HCT116 (cell line): Measurements from ENCODE around the gene TTLL11. TPM values are rescaled to one million over a fixed set of nuclear protein-coding genes. Genes with fewer than 3 reads are reported as not detected.

Experiments used
- ATAC-seq: fragments of 200-7000 bp; cut with Tn5 transposase; 2 replicates; pipeline ENCODE4 v1.9.1; 2020; ENCODE audit warnings: mild to moderate bottlenecking, moderate library complexity
- BruUV-seq: library from RNA; stranded (reverse); fragments of 400-500 nt; replicated peaks from 2 replicates; lab custom pipeline; 2021; lab: Mats Ljungman, UMichigan
- CTCF ChIA-PET: fragments of 300-600 bp; sonication (Branson Sonifier 250); formaldehyde crosslinking; loops from one replicate; lab custom pipeline; 2021; ENCODE audit warnings: antibody characterized with exemption; lab: Charles Lee
- POLR2A ChIA-PET: fragments of 300-600, 350-600 bp; sonication (Branson Sonifier 250); formaldehyde crosslinking; loops from one replicate; lab custom pipeline; 2021; ENCODE audit warnings: antibody characterized with exemption; lab: Charles Lee
- RAD21 ChIA-PET, 2 experiments: fragments of 300-600 bp; sonication (Branson Sonifier 250); formaldehyde crosslinking; loops; one replicate each; lab custom pipeline; 2023; ENCODE audit warnings: low total read pairs in 2 of 2; ENCODE audit not compliant: uncharacterized antibody in 2 of 2, unreplicated experiment in 2 of 2, low non-redundant PET in 1 of 2; lab: Charles Lee
- DNase-seq: peaks from one replicate; pipeline ENCODE4 v3.0.0-alpha.2; 2010; ENCODE audit warnings: low read depth, low spot score
- H2AFZ ChIP-seq: fragments of 200-600 bp; shearing (Covaris generic), sonication (generic); 2 replicates; pipeline ENCODE4 v1.6.1; 2017; ENCODE audit warnings: low read depth, mixed run types, mixed read lengths, antibody characterized with exemption, low read length; ENCODE audit not compliant: poor library complexity, severe bottlenecking
- H3K27ac ChIP-seq: 2 replicates; pipeline ENCODE4 v1.5.1; 2012; ENCODE audit warnings: low read depth, low read length
- H3K27me3 ChIP-seq: fragments of 200-600 bp; sonication (generic); 2 replicates; pipeline ENCODE4 v1.6.1; 2016; ENCODE audit warnings: mixed run types, low read length, mixed read lengths; ENCODE audit not compliant: insufficient read depth
- H3K36me3 ChIP-seq, 2 experiments: fragments of 200-500 bp in 1 of 2; fragments of 200-600 bp in 1 of 2; sonication (Bioruptor generic) in 1 of 2; sonication (generic) in 1 of 2; 2 replicates each; pipeline versions ENCODE4 v1.5.1 to v1.6.1; 2014 to 2016; ENCODE audit warnings: low read length in 2 of 2, inconsistent platforms in 1 of 2, mixed read lengths in 1 of 2, mixed run types in 1 of 2; ENCODE audit not compliant: insufficient read depth in 2 of 2, control insufficient read depth in 1 of 2
- H3K4me1 ChIP-seq, 2 experiments: fragments of 200-600 bp in 1 of 2; sonication (generic) in 1 of 2; 2 replicates each; pipeline versions ENCODE4 v1.5.1 to v1.6.1; 2012 to 2017; ENCODE audit warnings: low read length in 2 of 2, inconsistent platforms in 1 of 2, mild to moderate bottlenecking in 1 of 2, mixed read lengths in 1 of 2, mixed run types in 1 of 2, moderate library complexity in 1 of 2; ENCODE audit not compliant: insufficient read depth in 2 of 2, control insufficient read depth in 1 of 2
- H3K4me2 ChIP-seq: fragments of 200-600 bp; sonication (generic); 2 replicates; pipeline ENCODE4 v1.6.1; 2017; ENCODE audit warnings: mixed run types, low read length, mixed read lengths
- H3K4me3 ChIP-seq, 2 experiments: fragments of 200-600 bp in 1 of 2; sonication (generic) in 1 of 2; replicated peaks in 1 of 2; 2 replicates each; pipeline ENCODE4 v1.5.1; 2011 to 2016; ENCODE audit warnings: low read length in 2 of 2, control low read depth in 1 of 2, low read depth in 1 of 2, mild to moderate bottlenecking in 1 of 2, mixed read lengths in 1 of 2, mixed run types in 1 of 2
- H3K79me2 ChIP-seq: fragments of 200-600 bp; sonication (generic); 2 replicates; pipeline ENCODE4 v1.6.1; 2017; ENCODE audit warnings: mild to moderate bottlenecking, mixed run types, low read length, moderate library complexity, mixed read lengths; ENCODE audit not compliant: insufficient read depth
- H3K9ac ChIP-seq: fragments of 200-600 bp; sonication (generic); 2 replicates; pipeline ENCODE4 v1.6.1; 2016; ENCODE audit warnings: low read length, mixed read lengths
- H3K9me2 ChIP-seq: fragments of 200-600 bp; sonication (generic), shearing (Covaris generic); 2 replicates; pipeline ENCODE4 v1.6.1; 2017; ENCODE audit warnings: mixed run types, mild to moderate bottlenecking, moderate library complexity; ENCODE audit not compliant: insufficient read depth
- H3K9me3 ChIP-seq, 2 experiments: fragments of 200-500 bp in 1 of 2; fragments of 200-600 bp in 1 of 2; sonication (Bioruptor generic) in 1 of 2; sonication (generic) in 1 of 2; 2 replicates each; pipeline ENCODE4 v1.6.1; 2014 to 2017; ENCODE audit warnings: low read length in 2 of 2, mixed read lengths in 2 of 2, inconsistent platforms in 1 of 2, low read depth in 1 of 2, mild to moderate bottlenecking in 1 of 2, mixed run types in 1 of 2, moderate library complexity in 1 of 2; ENCODE audit not compliant: control insufficient read depth in 1 of 2, insufficient read depth in 1 of 2
- H4K20me1 ChIP-seq: fragments of 200-600 bp; sonication (generic), shearing (Covaris generic); 2 replicates; pipeline ENCODE4 v1.6.1; 2017; ENCODE audit warnings: mixed run types, mild to moderate bottlenecking, moderate library complexity; ENCODE audit not compliant: insufficient read depth
- ATF3 ChIP-seq: IDR thresholded peaks from 2 replicates; pipeline ENCODE4 v1.6.1; 2012
- EZH2phosphoT487 ChIP-seq: fragments of 200-600 bp; IDR thresholded peaks from 2 replicates; pipeline ENCODE4 v1.6.1; 2018; ENCODE audit warnings: antibody characterized with exemption, borderline replicate concordance
- MAX ChIP-seq: IDR thresholded peaks from 2 replicates; pipeline ENCODE4 v1.6.1; 2012
- POLR2A ChIP-seq: IDR thresholded peaks from 2 replicates; pipeline ENCODE4 v1.7.0; 2011; ENCODE audit warnings: borderline replicate concordance; ENCODE audit not compliant: insufficient read depth, insufficient read length; ENCODE audit errors: extremely low read depth
- SIN3A ChIP-seq: IDR thresholded peaks from 2 replicates; pipeline ENCODE4 v1.6.1; 2012; ENCODE audit warnings: low read depth
- SRF ChIP-seq: IDR thresholded peaks from 2 replicates; pipeline ENCODE4 v1.6.1; 2012; ENCODE audit warnings: low read depth
- TCF7L2 ChIP-seq: IDR thresholded peaks from 2 replicates; pipeline ENCODE4 v1.7.0; 2011; ENCODE audit warnings: borderline replicate concordance, inconsistent platforms; ENCODE audit not compliant: insufficient read depth, insufficient read length; ENCODE audit errors: extremely low read depth
- ZNF274 ChIP-seq: fragments of 200-500 bp; sonication (Bioruptor generic); IDR thresholded peaks from 2 replicates; pipeline ENCODE4 v1.6.1; 2014; ENCODE audit warnings: mild to moderate bottlenecking, low read depth, low read length, inconsistent platforms
- intact Hi-C: fragments of 100-400 bp; cut with micrococcal nuclease; formaldehyde crosslinking; loops from 2 replicates; pipeline ENCODE4 v1.10.0; 2022
- total RNA-seq: library from RNA; stranded (reverse); gene quantifications from one replicate; pipeline ENCODE4 v1.2.1, GENCODE V29; 2021; ENCODE audit not compliant: unreplicated experiment
- TF ChIP-seq, protein P1 (sequence below), 3 experiments: fragments of 200-600 bp in 1 of 3; sonication (generic) in 1 of 3; IDR thresholded peaks in 2 of 3; conservative IDR thresholded peaks in 1 of 3; 2 replicates each; pipeline ENCODE4 v1.5.1; 2012 to 2017; ENCODE audit warnings: low read depth in 2 of 3, low read length in 2 of 3, antibody characterized with exemption in 1 of 3, borderline replicate concordance in 1 of 3, control low read depth in 1 of 3, mild to moderate bottlenecking in 1 of 3, mixed read lengths in 1 of 3, mixed run types in 1 of 3, moderate library complexity in 1 of 3; ENCODE audit not compliant: insufficient read depth in 1 of 3
- TF ChIP-seq, protein P2 (sequence below): IDR thresholded peaks from 2 replicates; pipeline ENCODE4 v1.6.1; 2012; ENCODE audit warnings: low read depth

TTLL11 gene
- total RNA-seq, 1 experiment from 2014 or later = 2.2 TPM

DNA sequence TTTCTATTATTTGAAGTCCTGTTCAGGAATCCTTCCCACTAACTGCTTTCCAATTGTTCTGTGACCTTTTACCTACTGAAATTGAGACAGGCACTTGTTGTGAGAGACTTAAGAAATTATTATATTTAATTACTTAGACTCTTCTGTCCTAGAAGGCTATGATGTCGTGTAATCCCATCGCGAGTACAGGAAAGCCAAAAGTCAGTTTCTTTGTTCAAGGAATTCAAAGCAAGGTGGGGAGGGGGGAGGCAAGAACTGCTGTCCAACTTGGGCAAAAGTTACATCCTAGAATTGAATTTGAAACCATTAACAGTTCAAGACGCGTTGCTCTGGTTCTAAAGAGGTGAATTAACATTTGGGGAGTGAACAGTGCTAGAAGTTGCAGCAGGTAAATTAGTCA, 48.6 kb upstream of the TTLL11 start (continued):
- TF ChIP-seq ATF3 (no peak), SIN3A (no peak), MAX (no peak), SRF (no peak), POLR2A (no peak)
- TF ChIP-seq, protein P1, sequence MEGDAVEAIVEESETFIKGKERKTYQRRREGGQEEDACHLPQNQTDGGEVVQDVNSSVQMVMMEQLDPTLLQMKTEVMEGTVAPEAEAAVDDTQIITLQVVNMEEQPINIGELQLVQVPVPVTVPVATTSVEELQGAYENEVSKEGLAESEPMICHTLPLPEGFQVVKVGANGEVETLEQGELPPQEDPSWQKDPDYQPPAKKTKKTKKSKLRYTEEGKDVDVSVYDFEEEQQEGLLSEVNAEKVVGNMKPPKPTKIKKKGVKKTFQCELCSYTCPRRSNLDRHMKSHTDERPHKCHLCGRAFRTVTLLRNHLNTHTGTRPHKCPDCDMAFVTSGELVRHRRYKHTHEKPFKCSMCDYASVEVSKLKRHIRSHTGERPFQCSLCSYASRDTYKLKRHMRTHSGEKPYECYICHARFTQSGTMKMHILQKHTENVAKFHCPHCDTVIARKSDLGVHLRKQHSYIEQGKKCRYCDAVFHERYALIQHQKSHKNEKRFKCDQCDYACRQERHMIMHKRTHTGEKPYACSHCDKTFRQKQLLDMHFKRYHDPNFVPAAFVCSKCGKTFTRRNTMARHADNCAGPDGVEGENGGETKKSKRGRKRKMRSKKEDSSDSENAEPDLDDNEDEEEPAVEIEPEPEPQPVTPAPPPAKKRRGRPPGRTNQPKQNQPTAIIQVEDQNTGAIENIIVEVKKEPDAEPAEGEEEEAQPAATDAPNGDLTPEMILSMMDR (IDR thresholded peaks at IDR 0.05 in 2 of 3, conservative IDR thresholded peaks at IDR 0.05 in 1 of 3; ENCODE audit: borderline replicate concordance in 1 of 3, insufficient read depth in 1 of 3, low read depth in 2 of 3, low read length in 2 of 3) = no peak

- DNase-seq = no peak
- H3K9ac ChIP-seq = no peak overlapping the region
- H3K9me3 ChIP-seq = no peaks in the 10 kb centered on the region
- H3K27me3 ChIP-seq = no peaks in the 10 kb centered on the region
- no peak for ATAC-seq
- H3K27ac ChIP-seq = no peak overlapping the region
- ChIA-PET CTCF (no interaction called here), RAD21 (no interaction called here), POLR2A (no interaction called here)
- no peaks in the 10 kb centered on the region; the same call in 1 of the 2 replicates for H3K79me2 ChIP-seq
- H3K36me3 ChIP-seq = peaks cover 15 to 18% of the 10 kb centered on the region in 2 experiments; a peak in 3 of 4 replicates
- no peak overlapping the region for H2AFZ ChIP-seq
- no TSS peak for BruUV-seq
- H3K4me1 ChIP-seq = peaks cover 0 to 15% of the 10 kb centered on the region in 2 experiments; a peak in 2 of 4 replicates
- H3K4me3 ChIP-seq = no peak overlapping the region
- intact Hi-C loops = no loop called here
- TF ChIP-seq EZH2phosphoT487 (no peak), TCF7L2 (no peak), ZNF274 (no peak)
- TF ChIP-seq, protein P2, sequence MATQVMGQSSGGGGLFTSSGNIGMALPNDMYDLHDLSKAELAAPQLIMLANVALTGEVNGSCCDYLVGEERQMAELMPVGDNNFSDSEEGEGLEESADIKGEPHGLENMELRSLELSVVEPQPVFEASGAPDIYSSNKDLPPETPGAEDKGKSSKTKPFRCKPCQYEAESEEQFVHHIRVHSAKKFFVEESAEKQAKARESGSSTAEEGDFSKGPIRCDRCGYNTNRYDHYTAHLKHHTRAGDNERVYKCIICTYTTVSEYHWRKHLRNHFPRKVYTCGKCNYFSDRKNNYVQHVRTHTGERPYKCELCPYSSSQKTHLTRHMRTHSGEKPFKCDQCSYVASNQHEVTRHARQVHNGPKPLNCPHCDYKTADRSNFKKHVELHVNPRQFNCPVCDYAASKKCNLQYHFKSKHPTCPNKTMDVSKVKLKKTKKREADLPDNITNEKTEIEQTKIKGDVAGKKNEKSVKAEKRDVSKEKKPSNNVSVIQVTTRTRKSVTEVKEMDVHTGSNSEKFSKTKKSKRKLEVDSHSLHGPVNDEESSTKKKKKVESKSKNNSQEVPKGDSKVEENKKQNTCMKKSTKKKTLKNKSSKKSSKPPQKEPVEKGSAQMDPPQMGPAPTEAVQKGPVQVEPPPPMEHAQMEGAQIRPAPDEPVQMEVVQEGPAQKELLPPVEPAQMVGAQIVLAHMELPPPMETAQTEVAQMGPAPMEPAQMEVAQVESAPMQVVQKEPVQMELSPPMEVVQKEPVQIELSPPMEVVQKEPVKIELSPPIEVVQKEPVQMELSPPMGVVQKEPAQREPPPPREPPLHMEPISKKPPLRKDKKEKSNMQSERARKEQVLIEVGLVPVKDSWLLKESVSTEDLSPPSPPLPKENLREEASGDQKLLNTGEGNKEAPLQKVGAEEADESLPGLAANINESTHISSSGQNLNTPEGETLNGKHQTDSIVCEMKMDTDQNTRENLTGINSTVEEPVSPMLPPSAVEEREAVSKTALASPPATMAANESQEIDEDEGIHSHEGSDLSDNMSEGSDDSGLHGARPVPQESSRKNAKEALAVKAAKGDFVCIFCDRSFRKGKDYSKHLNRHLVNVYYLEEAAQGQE = no peak
- TF ChIP-seq, protein P1 (IDR thresholded peaks at IDR 0.05 in 2 of 3, conservative IDR thresholded peaks at IDR 0.05 in 1 of 3; ENCODE audit: borderline replicate concordance in 1 of 3, insufficient read depth in 1 of 3, low read depth in 2 of 3, low read length in 2 of 3) = no peak
- H3K4me2 ChIP-seq = no peak overlapping the region
- H4K20me1 ChIP-seq = no peaks in the 10 kb centered on the region
- H3K9me2 ChIP-seq = no peaks in the 10 kb centered on the region
Observed at GRCh38 chr9:122140368-122141193, 47.5 kb upstream of the TTLL11 start.
